D721Med (cell line): ENCODE results near the gene PHACTR2.

Experiments
- DNase-seq: peaks from one replicate; pipeline ENCODE4 v3.0.0; 2011; ENCODE audit warnings: low spot score; ENCODE audit not compliant: insufficient read length
- FAIRE-seq: peaks from 2 replicates; lab custom pipeline; 2011; peaks lifted over from hg19 to GRCh38; lab: Jason Lieb, UNC
- TF ChIP-seq, protein P1 (sequence below): IDR thresholded peaks from 2 replicates; pipeline ENCODE4 v1.5.1; 2012; ENCODE audit warnings: mild to moderate bottlenecking, control low read depth; ENCODE audit not compliant: insufficient read depth; ENCODE audit errors: missing control alignments

PHACTR2 gene

GRCh38 chr6:143811501-143812157, 133.9 kb downstream of the PHACTR2 start:
- DNase-seq (no peak), FAIRE-seq (no peak)
- TF ChIP-seq, protein P1, sequence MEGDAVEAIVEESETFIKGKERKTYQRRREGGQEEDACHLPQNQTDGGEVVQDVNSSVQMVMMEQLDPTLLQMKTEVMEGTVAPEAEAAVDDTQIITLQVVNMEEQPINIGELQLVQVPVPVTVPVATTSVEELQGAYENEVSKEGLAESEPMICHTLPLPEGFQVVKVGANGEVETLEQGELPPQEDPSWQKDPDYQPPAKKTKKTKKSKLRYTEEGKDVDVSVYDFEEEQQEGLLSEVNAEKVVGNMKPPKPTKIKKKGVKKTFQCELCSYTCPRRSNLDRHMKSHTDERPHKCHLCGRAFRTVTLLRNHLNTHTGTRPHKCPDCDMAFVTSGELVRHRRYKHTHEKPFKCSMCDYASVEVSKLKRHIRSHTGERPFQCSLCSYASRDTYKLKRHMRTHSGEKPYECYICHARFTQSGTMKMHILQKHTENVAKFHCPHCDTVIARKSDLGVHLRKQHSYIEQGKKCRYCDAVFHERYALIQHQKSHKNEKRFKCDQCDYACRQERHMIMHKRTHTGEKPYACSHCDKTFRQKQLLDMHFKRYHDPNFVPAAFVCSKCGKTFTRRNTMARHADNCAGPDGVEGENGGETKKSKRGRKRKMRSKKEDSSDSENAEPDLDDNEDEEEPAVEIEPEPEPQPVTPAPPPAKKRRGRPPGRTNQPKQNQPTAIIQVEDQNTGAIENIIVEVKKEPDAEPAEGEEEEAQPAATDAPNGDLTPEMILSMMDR, result no peak

DNA sequence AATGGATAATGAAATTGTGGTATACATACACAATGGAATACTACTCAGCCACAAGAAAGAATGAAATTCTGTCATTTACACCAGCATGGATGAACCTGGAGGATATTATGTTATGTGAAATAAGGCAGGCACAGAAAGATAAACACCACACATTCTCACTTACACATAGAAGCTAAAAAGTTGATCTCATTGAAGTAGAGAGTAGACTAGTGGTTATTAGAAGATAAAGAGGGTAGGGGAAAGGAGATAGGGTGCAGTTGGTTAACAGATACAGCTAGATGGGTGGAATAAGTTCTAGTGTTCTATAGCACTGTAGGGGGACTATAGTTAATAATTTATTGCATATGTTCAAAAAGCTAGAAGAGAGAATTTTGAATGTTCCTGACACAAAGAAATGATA, 139.9 kb downstream of the PHACTR2 start:
- no peak for FAIRE-seq
- TF ChIP-seq, protein P1, result no peak

GRCh38 chr6:143821359-143821758, 143.6 kb downstream of the PHACTR2 start:
- TF ChIP-seq, protein P1, result no peak
- no peak for DNase-seq
- no peak for FAIRE-seq

More for the DNA sequence above, 139.9 kb downstream of the PHACTR2 start:
- no peak for DNase-seq

DNA sequence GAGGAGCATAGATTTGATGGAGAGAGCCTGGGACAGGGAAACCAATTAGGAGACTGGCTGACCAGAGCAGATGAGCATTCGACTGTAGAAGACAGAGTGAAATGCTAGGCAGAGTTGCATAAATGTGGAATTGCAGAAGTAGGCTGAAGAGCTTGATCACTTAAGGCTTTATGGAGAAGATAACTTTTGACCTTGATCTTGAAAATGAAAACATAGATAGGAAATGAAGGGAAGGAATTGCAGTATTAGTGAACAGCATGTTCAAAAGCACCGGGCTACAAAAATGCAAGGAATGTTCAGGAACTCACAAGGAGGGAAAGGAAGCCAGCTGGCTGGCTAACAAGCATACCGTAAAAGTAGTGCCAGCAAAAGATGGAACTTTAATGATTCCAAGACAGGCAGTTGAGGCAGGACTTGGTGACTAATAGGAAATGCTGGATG, 144.8 kb downstream of the PHACTR2 start:
- no peak for DNase-seq
- TF ChIP-seq, protein P1, result no peak
- no peak for FAIRE-seq

DNA sequence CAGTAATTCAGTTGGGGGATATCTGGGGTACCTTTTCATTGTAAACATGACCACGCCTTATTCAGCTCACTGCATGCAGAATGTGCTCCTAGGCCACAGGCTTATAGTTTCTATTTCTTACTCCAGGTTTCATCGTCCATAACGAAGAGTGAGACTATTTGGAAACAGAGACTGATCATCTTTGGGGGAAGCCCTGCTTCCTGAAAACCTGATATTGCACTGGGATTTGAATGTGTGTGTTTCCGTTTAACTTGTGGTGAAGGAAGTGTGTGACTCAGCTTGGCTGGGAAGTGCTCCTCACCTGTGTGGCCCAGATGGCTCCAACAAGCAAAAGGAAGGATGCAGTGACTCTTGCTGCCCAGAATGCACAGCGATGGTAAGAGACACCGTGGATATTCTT, 145.8 kb downstream of the PHACTR2 start:
- FAIRE-seq (no peak), DNase-seq (no peak)
- TF ChIP-seq, protein P1, result no peak

DNA sequence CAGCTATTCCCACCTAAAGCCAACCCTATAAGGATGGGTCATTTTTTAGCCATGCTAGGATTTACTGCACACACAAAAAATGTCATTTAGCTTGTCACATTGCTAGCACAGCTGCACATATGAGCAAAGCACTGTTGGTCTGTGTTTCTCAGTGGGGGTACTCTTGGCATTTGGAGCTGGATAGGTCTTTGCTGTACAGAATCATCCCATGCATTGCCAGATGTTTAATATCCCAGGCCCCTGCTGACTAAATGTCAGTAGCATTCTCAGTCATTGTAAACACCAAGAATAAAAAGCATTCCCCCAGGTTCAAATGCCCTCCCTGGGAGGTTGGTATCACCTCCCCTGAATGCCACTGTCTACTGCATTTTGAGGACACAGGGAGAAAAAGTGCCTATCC, 150.8 kb downstream of the PHACTR2 start:
- FAIRE-seq (no peak), DNase-seq (no peak)
- TF ChIP-seq, protein P1, result no peak

GRCh38 chr6:143836150-143836549, 158.4 kb downstream of the PHACTR2 start:
- FAIRE-seq (no peak), DNase-seq (no peak)
- TF ChIP-seq, protein P1, result no peak
